BLaER1 treated with 17β-estradiol and CSF1 and Interleukin-3, amounts not matched to agents 10 nM and 100 nM (cell line): ENCODE results near the gene CD72.
A peak's percentile ranks its signal among the peaks of the same experiment; 100 is the strongest.

Source experiments
- H3K27ac ChIP-seq, 11 experiments: shearing (Covaris generic); formaldehyde crosslinking; 2 replicates each; pipeline ENCODE4 v1.8.1; 2022
- H3K27me3 ChIP-seq, 11 experiments: shearing (Covaris generic); formaldehyde crosslinking; 2 replicates each; pipeline ENCODE4 v1.8.1; 2022
- H3K36me3 ChIP-seq, 11 experiments: shearing (Covaris generic); formaldehyde crosslinking; 2 replicates each; pipeline ENCODE4 v1.8.1; 2022
- H3K4me1 ChIP-seq, 10 experiments: shearing (Covaris generic); formaldehyde crosslinking; 2 replicates each; pipeline ENCODE4 v1.8.1; 2022
- H3K4me2 ChIP-seq, 11 experiments: shearing (Covaris generic); formaldehyde crosslinking; 2 replicates each; pipeline ENCODE4 v1.8.1; 2022
- H3K4me3 ChIP-seq, 10 experiments: shearing (Covaris generic); formaldehyde crosslinking; 2 replicates each; pipeline ENCODE4 v1.8.1; 2022
- H3K9ac ChIP-seq, 11 experiments: shearing (Covaris generic); formaldehyde crosslinking; 2 replicates each; pipeline ENCODE4 v1.8.1; 2022
- H3K9me3 ChIP-seq, 11 experiments: shearing (Covaris generic); formaldehyde crosslinking; replicated peaks in 1 of 11; 2 replicates each; pipeline ENCODE4 v1.8.1; 2022
- H4K20me1 ChIP-seq, 11 experiments: shearing (Covaris generic); formaldehyde crosslinking; 2 replicates each; pipeline ENCODE4 v1.8.1; 2022
- Cebpa-rat ChIP-seq, 11 experiments: shearing (Covaris generic); IDR thresholded peaks; 2 replicates each; pipeline ENCODE4 v1.8.1; 2022

The CD72 gene

GRCh38 chr9:35609001-35609819, 9.0 kb downstream of the CD72 start:
- Histone ChIP-seq H3K27ac (peak overlapping the region in 3 of 11 experiments; percentile 5 to 44 (median 8); a peak in 3 of 22 replicates), H3K36me3 (peaks cover 37 to 76% (median 59%) of the 10 kb centered on the region in 11 experiments), H3K4me3 (no peak overlapping the region), H3K4me1 (peaks cover 17 to 75% (median 45%) of the 10 kb centered on the region in 10 experiments), H3K27me3 (no peaks in the 10 kb centered on the region), H4K20me1 (peaks cover 11 to 51% (median 30%) of the 10 kb centered on the region in 11 experiments; a peak in 18 of 22 replicates), H3K9me3 (no peaks in the 10 kb centered on the region), H3K4me2 (0 out of 22 replicates have a peak overlapping the region, but pooled peaks of 1 of the 11 experiments have one; percentile 1), H3K9ac (peak overlapping the region in 3 of 11 experiments; percentile 1 to 42 (median 24); a peak in 2 of 22 replicates)
- TF ChIP-seq Cebpa-rat (IDR thresholded peaks at IDR 0.05), result no peak

DNA sequence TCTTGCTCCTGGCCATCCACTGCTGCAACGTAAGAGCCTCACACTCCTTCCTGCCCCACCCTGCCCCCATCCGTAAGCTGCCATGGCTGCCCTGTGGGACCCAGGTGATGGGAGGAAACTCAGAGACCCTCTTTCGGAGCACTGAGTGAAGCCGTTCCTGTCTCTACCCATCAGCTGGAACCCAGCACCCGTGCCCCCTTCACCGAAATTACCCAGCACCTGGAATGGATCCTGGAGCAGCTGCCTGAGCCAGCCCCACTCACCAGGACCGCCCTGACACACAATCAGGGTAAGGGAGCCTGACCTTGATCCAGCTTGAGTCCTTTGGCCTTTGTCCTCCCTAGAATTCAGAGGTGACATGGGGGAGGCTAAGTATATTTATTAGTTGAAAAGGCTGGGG, 10.0 kb downstream of the CD72 start:
- Histone ChIP-seq H3K9ac (0 out of 22 replicates have a peak overlapping the region, but pooled peaks of 1 of the 11 experiments have one; percentile 24), H3K36me3 (peaks cover 37 to 66% (median 58%) of the 10 kb centered on the region in 11 experiments), H3K4me1 (peaks cover 22 to 73% (median 46%) of the 10 kb centered on the region in 10 experiments), H3K27me3 (no peaks in the 10 kb centered on the region), H3K4me2 (peak overlapping the region in 1 of 11 experiments; percentile 1; a peak in 1 of 22 replicates), H3K4me3 (no peak overlapping the region), H3K27ac (no peak overlapping the region), H4K20me1 (peaks cover 11 to 51% (median 30%) of the 10 kb centered on the region in 11 experiments; a peak in 18 of 22 replicates), H3K9me3 (no peaks in the 10 kb centered on the region)
- TF ChIP-seq Cebpa-rat (IDR thresholded peaks at IDR 0.05), result no peak

GRCh38 chr9:35606726-35607125, 11.5 kb downstream of the CD72 start:
- Histone ChIP-seq H3K9me3 (no peaks in the 10 kb centered on the region), H3K27me3 (no peaks in the 10 kb centered on the region), H4K20me1 (peaks cover 11 to 51% (median 30%) of the 10 kb centered on the region in 11 experiments; a peak in 18 of 22 replicates), H3K9ac (peak overlapping the region in 10 of 11 experiments; percentile 83 to 95 (median 89); a peak in 17 of 22 replicates), H3K4me3 (peak overlapping the region; percentile 83 to 90 (median 88); a peak in 19 of 20 replicates), H3K4me2 (peak overlapping the region; percentile 83 to 100 (median 98)), H3K27ac (no peak overlapping the region), H3K4me1 (peaks cover 29 to 65% (median 47%) of the 10 kb centered on the region in 10 experiments), H3K36me3 (peaks cover 33 to 52% (median 43%) of the 10 kb centered on the region in 11 experiments)
- TF ChIP-seq Cebpa-rat (IDR thresholded peaks at IDR 0.05), result no peak

DNA sequence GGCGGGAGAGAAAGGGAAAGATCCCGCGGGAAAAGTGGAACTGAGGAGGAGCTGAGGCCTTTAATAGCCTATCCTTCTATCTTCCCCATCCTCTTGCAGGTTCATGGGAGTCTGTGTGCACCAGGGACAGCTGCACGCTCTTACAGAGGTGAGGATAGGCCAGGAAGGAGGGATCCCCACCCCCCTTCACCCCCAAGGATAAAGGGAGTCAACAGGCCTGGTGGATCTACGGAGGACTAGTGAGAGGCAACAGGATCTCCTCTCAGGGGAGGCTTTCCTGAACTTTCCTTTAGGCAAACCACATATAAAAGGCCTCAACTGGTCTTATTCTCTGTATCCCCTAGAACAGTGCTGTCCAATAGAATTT, 12.1 kb downstream of the CD72 start:
- H3K4me1 ChIP-seq, result peaks cover 29 to 60% (median 42%) of the 10 kb centered on the region in 10 experiments
- peak overlapping the region; percentile 83 to 100 (median 98) for H3K4me2 ChIP-seq
- peak overlapping the region; percentile 81 to 95 (median 88) for H3K9ac ChIP-seq
- no peaks in the 10 kb centered on the region for H3K9me3 ChIP-seq
- TF ChIP-seq Cebpa-rat (IDR thresholded peaks at IDR 0.05), result no peak
- peak overlapping the region in 9 of 11 experiments; percentile 76 to 90 (median 83); a peak in 16 of 22 replicates for H3K27ac ChIP-seq
- peaks cover 32 to 45% (median 39%) of the 10 kb centered on the region in 11 experiments for H3K36me3 ChIP-seq
- H3K4me3 ChIP-seq, result peak overlapping the region; percentile 83 to 90 (median 88)
- peaks cover 11 to 51% (median 30%) of the 10 kb centered on the region in 11 experiments; a peak in 18 of 22 replicates for H4K20me1 ChIP-seq
- no peaks in the 10 kb centered on the region for H3K27me3 ChIP-seq

- H3K4me2 ChIP-seq, result peak overlapping the region; percentile 83 to 100 (median 98)
- peaks cover 11 to 51% (median 30%) of the 10 kb centered on the region in 11 experiments; a peak in 18 of 22 replicates for H4K20me1 ChIP-seq
- no peaks in the 10 kb centered on the region for H3K27me3 ChIP-seq
- H3K36me3 ChIP-seq, result peaks cover 32 to 40% (median 36%) of the 10 kb centered on the region in 11 experiments
- peaks cover 29 to 57% (median 41%) of the 10 kb centered on the region in 10 experiments for H3K4me1 ChIP-seq
- H3K27ac ChIP-seq, result peak overlapping the region; percentile 69 to 90 (median 81); a peak in 21 of 22 replicates
- peak overlapping the region; percentile 83 to 90 (median 88) for H3K4me3 ChIP-seq
- TF ChIP-seq Cebpa-rat (IDR thresholded peaks at IDR 0.05), result no peak
- H3K9me3 ChIP-seq, result no peaks in the 10 kb centered on the region
- peak overlapping the region; percentile 81 to 95 (median 88) for H3K9ac ChIP-seq
Measured at GRCh38 chr9:35605351-35606137, 12.7 kb downstream of the CD72 start.

DNA sequence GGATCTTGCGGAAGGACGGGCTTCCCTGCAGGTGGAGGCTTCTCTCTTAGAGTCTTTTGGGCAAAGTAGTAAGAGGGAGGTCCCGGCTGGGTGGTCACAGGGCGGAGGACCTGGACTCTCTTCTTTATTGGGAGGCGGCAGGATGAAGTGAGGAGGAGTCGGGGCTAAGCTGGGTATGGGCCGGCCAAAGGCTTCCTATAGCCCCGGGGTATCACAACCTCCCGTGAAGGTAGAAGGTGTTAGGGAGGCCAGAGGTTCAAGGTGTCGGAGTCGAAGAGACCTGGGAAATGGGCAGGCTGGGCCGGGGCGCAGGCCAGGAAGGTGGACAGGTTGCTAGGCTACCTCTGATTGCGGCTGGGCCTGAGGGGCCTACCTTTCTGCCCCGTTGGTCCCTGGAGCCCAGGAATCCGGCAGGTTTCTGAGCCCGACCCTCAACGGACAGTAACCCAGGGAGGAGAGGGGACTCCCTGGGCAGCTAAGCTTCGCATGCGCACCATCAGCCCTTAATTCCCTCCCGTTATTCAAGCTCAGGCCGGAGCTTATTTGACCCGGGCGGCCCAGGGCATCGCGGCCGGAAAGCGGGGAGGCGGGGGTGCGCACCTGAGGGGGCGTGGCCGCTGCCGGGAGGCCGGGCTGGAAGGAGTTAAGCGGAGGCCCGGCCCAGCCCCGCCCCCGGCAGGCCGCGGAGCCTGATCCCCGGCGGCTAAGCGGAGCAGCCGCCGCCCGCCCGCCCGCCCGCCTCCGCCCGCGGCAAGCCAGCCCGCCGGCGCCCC, 13.4 kb downstream of the CD72 start, which contains the start of gene TESK1:
TESK1 (plus strand) TSS at position 685 of the 773 bp plus-strand sequence. CDS start 358 bp downstream, outside the sequence.
- no peak for TF ChIP-seq Cebpa-rat (IDR thresholded peaks at IDR 0.05)
- Histone ChIP-seq H3K4me1 (peaks cover 36 to 57% (median 42%) of the 10 kb centered on the region in 10 experiments), H3K9me3 (no peaks in the 10 kb centered on the region), H4K20me1 (peaks cover 11 to 48% (median 30%) of the 10 kb centered on the region in 11 experiments; a peak in 18 of 22 replicates), H3K27me3 (no peaks in the 10 kb centered on the region), H3K4me2 (peak within 1 kb of the TSS; percentile 93 to 100 (median 98)), H3K4me3 (peak within 1 kb of the TSS; percentile 83 to 90 (median 88)), H3K36me3 (peaks cover 27 to 32% (median 30%) of the 10 kb centered on the region in 11 experiments), H3K27ac (peak within 1 kb of the TSS; percentile 69 to 90 (median 81)), H3K9ac (peak within 1 kb of the TSS; percentile 81 to 95 (median 88))

GRCh38 chr9:35603986-35604577, 14.1 kb downstream of the CD72 start:
- Histone ChIP-seq H3K9me3 (peaks cover 0 to 4% (median 0%) of the 10 kb centered on the region in 11 experiments; a peak in 3 of 22 replicates), H3K36me3 (peaks cover 20 to 25% (median 23%) of the 10 kb centered on the region in 11 experiments), H3K27me3 (no peaks in the 10 kb centered on the region), H3K4me2 (peak overlapping the region; percentile 93 to 100 (median 98)), H3K9ac (peak overlapping the region; percentile 81 to 95 (median 88)), H3K27ac (peak overlapping the region; percentile 50 to 90 (median 78)), H3K4me3 (peak overlapping the region; percentile 83 to 90 (median 88)), H4K20me1 (peaks cover 11 to 41% (median 27%) of the 10 kb centered on the region in 11 experiments; a peak in 18 of 22 replicates), H3K4me1 (peaks cover 41 to 57% (median 44%) of the 10 kb centered on the region in 10 experiments)
- no peak for TF ChIP-seq Cebpa-rat (IDR thresholded peaks at IDR 0.05)
